ENCODE results near the gene CADM1.

CADM1 gene

GRCh38 chr11:115389790-115390189 is 114.4 kb downstream of the CADM1 start:
- Histone ChIP-seq H3K4me3 (ENCODE audit: insufficient read depth, low read depth, low read length) (no peak overlapping the region), H3K27ac (ENCODE audit: insufficient read depth, low read depth, low read length, poor library complexity, severe bottlenecking) (no peak overlapping the region), H3K4me1 (ENCODE audit: control insufficient read depth, insufficient read depth, low read length) (peaks cover 27% of the 10 kb centered on the region), H3K9me3 (ENCODE audit: control insufficient read depth, low read length) (no peaks in the 10 kb centered on the region), H3K27me3 (ENCODE audit: control insufficient read depth, insufficient read depth, low read length, poor library complexity, severe bottlenecking) (peaks cover 14% of the 10 kb centered on the region), H3K36me3 (ENCODE audit: control insufficient read depth, insufficient read depth, low read length) (no peaks in the 10 kb centered on the region)
- 80 to 81% methylated on average over 3 of the region's 3 CpGs for WGBS, 2 experiments

DNA sequence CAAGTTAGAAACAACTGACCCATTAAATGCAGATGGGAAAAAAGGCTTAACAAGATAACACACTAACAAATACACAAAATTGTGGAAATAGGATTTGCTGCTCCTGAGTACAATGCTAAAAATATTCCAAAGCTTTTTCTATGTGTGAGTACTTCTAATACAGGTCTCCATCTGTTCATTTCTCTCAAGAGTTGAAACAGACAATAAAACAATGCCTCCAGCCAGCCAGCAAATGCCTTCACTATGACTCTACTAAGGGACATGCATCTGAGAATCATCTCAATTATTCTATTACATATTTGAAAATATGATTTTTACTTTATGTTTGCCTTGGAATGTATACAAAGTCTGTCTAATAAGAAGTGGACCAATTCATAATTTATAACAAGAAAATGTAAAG is 119.0 kb downstream of the CADM1 start:
- H3K27ac ChIP-seq (ENCODE audit: insufficient read depth, low read depth, low read length, poor library complexity, severe bottlenecking): no peak overlapping the region
- H3K27me3 ChIP-seq (ENCODE audit: control insufficient read depth, insufficient read depth, low read length, poor library complexity, severe bottlenecking): peaks cover 14% of the 10 kb centered on the region
- H3K9me3 ChIP-seq (ENCODE audit: control insufficient read depth, low read length): no peaks in the 10 kb centered on the region
- H3K36me3 ChIP-seq (ENCODE audit: control insufficient read depth, insufficient read depth, low read length): no peaks in the 10 kb centered on the region
- no peak overlapping the region for H3K4me3 ChIP-seq (ENCODE audit: insufficient read depth, low read depth, low read length)
- peaks cover 13% of the 10 kb centered on the region for H3K4me1 ChIP-seq (ENCODE audit: control insufficient read depth, insufficient read depth, low read length)

DNA sequence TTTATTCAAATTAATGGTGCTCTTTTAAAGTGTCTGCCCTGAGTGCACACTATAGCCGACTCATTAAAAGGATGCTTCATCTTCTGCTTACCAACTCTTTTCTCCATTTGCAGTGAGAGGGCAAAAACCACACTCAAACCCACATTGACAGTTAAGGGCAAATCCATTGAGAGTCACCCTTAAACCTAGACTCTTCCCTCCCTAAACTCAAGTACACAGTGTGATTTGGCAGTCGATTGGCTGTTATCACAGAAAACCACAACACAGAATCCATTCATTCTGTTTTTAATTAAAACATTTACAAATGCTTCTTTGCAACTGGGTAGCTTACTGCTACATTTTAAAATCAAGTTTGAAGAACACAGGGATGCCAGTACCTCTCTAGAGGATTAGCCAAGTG is 120.0 kb downstream of the CADM1 start:
- no peaks in the 10 kb centered on the region for H3K36me3 ChIP-seq (ENCODE audit: control insufficient read depth, insufficient read depth, low read length)
- peaks cover 7% of the 10 kb centered on the region for H3K4me1 ChIP-seq (ENCODE audit: control insufficient read depth, insufficient read depth, low read length)
- H3K27ac ChIP-seq (ENCODE audit: insufficient read depth, low read depth, low read length, poor library complexity, severe bottlenecking): no peak overlapping the region
- H3K4me3 ChIP-seq (ENCODE audit: insufficient read depth, low read depth, low read length): no peak overlapping the region
- WGBS, 2 experiments: 92 to 96% methylated on average over 2 of the region's 2 CpGs
- H3K27me3 ChIP-seq (ENCODE audit: control insufficient read depth, insufficient read depth, low read length, poor library complexity, severe bottlenecking): peaks cover 14% of the 10 kb centered on the region
- no peaks in the 10 kb centered on the region for H3K9me3 ChIP-seq (ENCODE audit: control insufficient read depth, low read length)

GRCh38 chr11:115383431-115383830 is 120.8 kb downstream of the CADM1 start:
- Histone ChIP-seq H3K36me3 (ENCODE audit: control insufficient read depth, insufficient read depth, low read length) (no peaks in the 10 kb centered on the region), H3K4me1 (ENCODE audit: control insufficient read depth, insufficient read depth, low read length) (peaks cover 7% of the 10 kb centered on the region), H3K9me3 (ENCODE audit: control insufficient read depth, low read length) (no peaks in the 10 kb centered on the region), H3K27me3 (ENCODE audit: control insufficient read depth, insufficient read depth, low read length, poor library complexity, severe bottlenecking) (peaks cover 6% of the 10 kb centered on the region), H3K27ac (ENCODE audit: insufficient read depth, low read depth, low read length, poor library complexity, severe bottlenecking) (no peak overlapping the region), H3K4me3 (ENCODE audit: insufficient read depth, low read depth, low read length) (no peak overlapping the region)
- WGBS, 2 experiments: 90 to 94% methylated on average over 3 of the region's 3 CpGs

DNA sequence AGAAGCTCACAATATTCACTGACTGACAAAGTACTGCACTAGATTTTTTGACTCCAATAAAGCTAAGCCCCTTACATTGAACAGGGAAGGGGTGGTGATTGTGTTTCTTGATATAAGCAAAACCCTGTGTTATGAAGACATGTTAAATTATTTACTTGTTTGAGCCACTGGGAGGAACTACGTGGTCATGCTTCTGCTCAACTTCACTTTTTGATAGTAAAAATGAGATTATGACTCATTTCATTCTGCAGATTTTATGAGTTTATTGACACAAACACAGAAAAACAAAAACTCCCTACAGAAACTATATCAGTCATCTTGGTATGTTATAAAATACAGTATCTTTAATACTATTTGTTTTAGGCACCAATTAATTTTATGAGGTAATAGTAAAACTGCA is 124.7 kb downstream of the CADM1 start:
- Histone ChIP-seq H3K36me3 (ENCODE audit: control insufficient read depth, insufficient read depth, low read length) (no peaks in the 10 kb centered on the region), H3K4me1 (ENCODE audit: control insufficient read depth, insufficient read depth, low read length) (peaks cover 7% of the 10 kb centered on the region), H3K4me3 (ENCODE audit: insufficient read depth, low read depth, low read length) (no peak overlapping the region), H3K27me3 (ENCODE audit: control insufficient read depth, insufficient read depth, low read length, poor library complexity, severe bottlenecking) (no peaks in the 10 kb centered on the region), H3K9me3 (ENCODE audit: control insufficient read depth, low read length) (no peaks in the 10 kb centered on the region), H3K27ac (ENCODE audit: insufficient read depth, low read depth, low read length, poor library complexity, severe bottlenecking) (no peak overlapping the region)
- WGBS, 2 experiments: 90 to 100% methylated on average over 1 of the region's 1 CpG

- Histone ChIP-seq H3K4me1 (ENCODE audit: control insufficient read depth, insufficient read depth, low read length) (peaks cover 7% of the 10 kb centered on the region), H3K4me3 (ENCODE audit: insufficient read depth, low read depth, low read length) (no peak overlapping the region), H3K27ac (ENCODE audit: insufficient read depth, low read depth, low read length, poor library complexity, severe bottlenecking) (no peak overlapping the region), H3K36me3 (ENCODE audit: control insufficient read depth, insufficient read depth, low read length) (no peaks in the 10 kb centered on the region), H3K9me3 (ENCODE audit: control insufficient read depth, low read length) (no peaks in the 10 kb centered on the region), H3K27me3 (ENCODE audit: control insufficient read depth, insufficient read depth, low read length, poor library complexity, severe bottlenecking) (no peaks in the 10 kb centered on the region)
- 92 to 97% methylated on average over 4 of the region's 4 CpGs for WGBS, 2 experiments
Measured at GRCh38 chr11:115378557-115378956, 125.7 kb downstream of the CADM1 start.

- Histone ChIP-seq H3K4me1 (ENCODE audit: control insufficient read depth, insufficient read depth, low read length) (peaks cover 6% of the 10 kb centered on the region), H3K9me3 (ENCODE audit: control insufficient read depth, low read length) (no peaks in the 10 kb centered on the region), H3K27ac (ENCODE audit: insufficient read depth, low read depth, low read length, poor library complexity, severe bottlenecking) (no peak overlapping the region), H3K27me3 (ENCODE audit: control insufficient read depth, insufficient read depth, low read length, poor library complexity, severe bottlenecking) (no peaks in the 10 kb centered on the region), H3K4me3 (ENCODE audit: insufficient read depth, low read depth, low read length) (no peak overlapping the region), H3K36me3 (ENCODE audit: control insufficient read depth, insufficient read depth, low read length) (no peaks in the 10 kb centered on the region)
- 95 to 99% methylated on average over 4 of the region's 4 CpGs for whole genome bisulfite sequencing, 2 experiments
Measured at GRCh38 chr11:115377882-115378296, 126.3 kb downstream of the CADM1 start.

- no peaks in the 10 kb centered on the region for H3K9me3 ChIP-seq (ENCODE audit: control insufficient read depth, low read length)
- H3K27me3 ChIP-seq (ENCODE audit: control insufficient read depth, insufficient read depth, low read length, poor library complexity, severe bottlenecking): no peaks in the 10 kb centered on the region
- no peaks in the 10 kb centered on the region for H3K4me1 ChIP-seq (ENCODE audit: control insufficient read depth, insufficient read depth, low read length)
Measured at GRCh38 chr11:115368616-115369015, 135.6 kb downstream of the CADM1 start.

DNA sequence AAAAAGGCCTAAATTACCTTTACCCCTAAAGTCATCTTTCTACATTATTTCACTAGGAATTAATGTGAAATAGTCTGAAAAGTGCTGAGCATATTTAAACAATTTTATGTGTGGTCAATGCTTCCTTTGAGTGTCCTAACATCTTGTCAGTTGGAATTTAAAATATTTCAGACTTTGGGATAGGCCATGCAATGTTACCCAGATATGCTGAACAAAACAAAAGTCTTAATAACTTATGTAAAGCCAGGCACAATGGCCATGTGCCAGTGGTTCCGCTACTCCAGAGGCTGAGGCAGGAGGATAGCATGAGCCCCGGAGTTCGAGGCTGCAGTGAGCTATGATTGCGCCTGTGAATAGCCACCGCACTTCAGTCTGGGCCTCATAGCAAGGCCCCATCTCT is 137.4 kb downstream of the CADM1 start:
- Histone ChIP-seq H3K27me3 (ENCODE audit: control insufficient read depth, insufficient read depth, low read length, poor library complexity, severe bottlenecking) (no peaks in the 10 kb centered on the region), H3K36me3 (ENCODE audit: control insufficient read depth, insufficient read depth, low read length) (no peaks in the 10 kb centered on the region), H3K4me3 (ENCODE audit: insufficient read depth, low read depth, low read length) (no peak overlapping the region), H3K4me1 (ENCODE audit: control insufficient read depth, insufficient read depth, low read length) (no peaks in the 10 kb centered on the region), H3K9me3 (ENCODE audit: control insufficient read depth, low read length) (no peaks in the 10 kb centered on the region), H3K27ac (ENCODE audit: insufficient read depth, low read depth, low read length, poor library complexity, severe bottlenecking) (no peak overlapping the region)
- WGBS, 2 experiments: 96 to 98% methylated on average over 5 of the region's 5 CpGs

More at GRCh38 chr11:115368616-115369015, 135.6 kb downstream of the CADM1 start:
- no peaks in the 10 kb centered on the region for H3K36me3 ChIP-seq (ENCODE audit: control insufficient read depth, insufficient read depth, low read length)
- no peak overlapping the region for H3K27ac ChIP-seq (ENCODE audit: insufficient read depth, low read depth, low read length, poor library complexity, severe bottlenecking)
- H3K4me3 ChIP-seq (ENCODE audit: insufficient read depth, low read depth, low read length): no peak overlapping the region

- Histone ChIP-seq H3K27ac (ENCODE audit: insufficient read depth, low read depth, low read length, poor library complexity, severe bottlenecking) (no peak overlapping the region), H3K9me3 (ENCODE audit: control insufficient read depth, low read length) (no peaks in the 10 kb centered on the region), H3K27me3 (ENCODE audit: control insufficient read depth, insufficient read depth, low read length, poor library complexity, severe bottlenecking) (no peaks in the 10 kb centered on the region), H3K4me3 (ENCODE audit: insufficient read depth, low read depth, low read length) (no peak overlapping the region), H3K36me3 (ENCODE audit: control insufficient read depth, insufficient read depth, low read length) (no peaks in the 10 kb centered on the region), H3K4me1 (ENCODE audit: control insufficient read depth, insufficient read depth, low read length) (no peaks in the 10 kb centered on the region)
- 91 to 95% methylated on average over 4 of the region's 4 CpGs for WGBS, 2 experiments
Measured at GRCh38 chr11:115365907-115366306, 138.3 kb downstream of the CADM1 start.

DNA sequence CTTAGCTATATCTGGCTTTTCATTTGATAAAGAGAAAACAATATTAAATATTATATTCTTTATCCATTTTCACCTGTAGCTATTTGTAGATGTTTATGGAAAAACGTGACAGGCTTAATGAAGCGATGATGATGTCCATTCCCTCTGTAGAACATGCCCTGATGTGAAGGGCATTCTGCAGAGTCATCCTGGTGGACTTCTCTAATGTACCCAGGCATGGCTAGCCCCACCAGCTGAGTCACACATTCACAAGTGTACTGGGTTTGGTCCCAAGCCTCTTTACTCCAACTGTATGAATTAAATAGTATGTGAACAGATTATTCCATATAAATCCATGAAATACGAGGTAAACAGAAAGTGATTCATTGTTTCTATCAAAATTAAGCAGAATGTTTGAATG is 139.3 kb downstream of the CADM1 start:
- WGBS, 2 experiments: 88 to 98% methylated on average over 2 to 3 of the region's 3 CpGs
- Histone ChIP-seq H3K36me3 (ENCODE audit: control insufficient read depth, insufficient read depth, low read length) (no peaks in the 10 kb centered on the region), H3K4me3 (ENCODE audit: insufficient read depth, low read depth, low read length) (no peak overlapping the region), H3K4me1 (ENCODE audit: control insufficient read depth, insufficient read depth, low read length) (no peaks in the 10 kb centered on the region), H3K27me3 (ENCODE audit: control insufficient read depth, insufficient read depth, low read length, poor library complexity, severe bottlenecking) (no peaks in the 10 kb centered on the region), H3K9me3 (ENCODE audit: control insufficient read depth, low read length) (no peaks in the 10 kb centered on the region), H3K27ac (ENCODE audit: insufficient read depth, low read depth, low read length, poor library complexity, severe bottlenecking) (no peak overlapping the region)
